Measurements from ENCODE around the gene FAM120C.
A peak's percentile ranks its signal among the peaks of the same experiment; 100 is the strongest.

Gene FAM120C, protein sequence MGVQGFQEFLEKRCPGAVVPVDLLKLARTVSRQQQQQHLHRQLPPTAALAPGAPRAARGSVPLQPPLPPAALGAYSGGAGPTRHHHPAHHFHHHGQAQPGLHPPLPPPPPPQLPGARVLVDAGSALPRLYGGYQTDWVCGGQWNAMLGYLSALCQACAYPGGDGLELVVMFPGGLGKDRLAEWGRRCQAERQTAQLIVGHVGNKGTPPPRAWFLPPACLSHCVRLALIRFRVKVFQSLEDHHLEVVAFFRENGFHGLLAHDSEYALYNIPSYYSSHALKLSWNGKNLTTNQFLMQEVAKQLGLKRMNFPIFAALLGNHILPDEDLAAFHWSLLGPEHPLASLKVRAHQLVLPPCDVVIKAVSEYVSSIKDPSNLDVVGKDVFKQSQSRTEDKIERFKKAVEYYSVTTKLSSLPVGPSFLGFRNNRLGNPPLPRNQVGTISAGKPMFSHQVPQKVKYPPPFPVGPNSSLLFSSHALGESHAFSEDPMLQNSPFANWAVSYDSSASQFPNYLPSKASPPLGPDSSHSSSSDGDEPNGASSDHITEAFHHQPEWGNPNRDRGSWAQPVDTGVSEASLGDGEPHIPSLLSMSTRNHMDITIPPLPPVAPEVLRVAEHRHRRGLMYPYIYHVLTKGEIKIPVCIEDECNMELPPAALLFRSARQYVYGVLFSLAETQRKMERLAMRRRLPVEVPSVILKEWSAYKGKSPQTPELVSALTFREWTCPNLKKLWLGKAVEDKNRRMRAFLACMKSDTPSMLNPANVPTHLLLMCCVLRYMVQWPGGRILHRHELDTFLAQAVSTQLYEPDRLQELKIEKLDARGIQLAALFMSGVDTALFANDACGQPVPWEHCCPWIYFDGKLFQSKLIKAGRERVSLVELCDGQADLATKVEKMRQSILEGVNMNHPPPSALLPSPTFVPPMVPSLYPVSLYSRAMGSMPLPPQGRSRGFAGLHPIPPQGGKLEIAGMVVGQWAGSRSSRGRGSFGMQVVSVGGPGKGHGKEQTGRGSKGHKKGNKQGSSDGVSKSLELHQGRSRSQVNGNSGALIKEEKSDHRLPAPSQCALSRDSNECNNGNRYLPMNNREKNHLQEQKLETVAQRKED

DNA sequence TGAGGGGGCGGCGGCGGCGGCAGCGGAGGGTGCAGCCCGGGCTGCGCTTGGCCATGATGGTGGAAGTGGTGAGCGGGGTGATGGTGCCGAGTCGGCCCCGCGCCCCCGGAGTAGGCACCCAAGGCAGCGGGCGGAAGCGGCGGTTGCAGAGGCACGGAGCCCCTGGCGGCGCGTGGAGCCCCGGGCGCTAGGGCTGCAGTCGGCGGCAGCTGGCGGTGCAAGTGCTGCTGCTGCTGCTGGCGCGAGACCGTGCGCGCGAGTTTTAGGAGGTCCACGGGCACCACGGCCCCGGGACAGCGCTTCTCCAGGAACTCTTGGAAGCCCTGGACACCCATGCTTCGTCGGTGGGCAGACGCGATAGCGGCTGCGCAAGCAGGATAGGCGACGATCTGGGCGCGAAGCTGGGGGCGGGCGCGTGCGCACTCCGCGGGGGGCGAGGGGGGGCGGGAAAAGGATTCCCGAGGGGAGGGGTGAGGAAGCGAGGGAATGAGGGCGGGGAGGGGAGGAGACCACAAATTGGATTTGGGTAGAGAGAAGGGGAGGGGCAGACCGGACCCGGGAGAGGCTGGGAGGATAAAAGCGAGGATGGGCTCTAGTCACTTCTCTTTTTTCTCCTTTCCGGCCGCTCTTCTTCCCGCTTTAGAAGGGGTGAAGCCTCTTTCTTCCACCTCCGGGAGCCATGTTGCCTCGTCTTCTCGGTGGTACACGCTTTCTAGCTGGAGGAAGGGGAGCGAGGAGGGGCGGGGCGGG lies at the start of gene FAM120C:
Gene FAM120C (minus strand): TSS at position 391 of the 750 bp plus-strand sequence. CDS start 56 bp downstream, at position 335.
- 0 out of 22 replicates have a peak, but pooled peaks cover 0 to 10% (median 0%) of the 10 kb centered on the region in 11 experiments for H3K36me3 ChIP-seq
- H4K20me1 ChIP-seq = peaks cover 0 to 41% (median 30%) of the 10 kb centered on the region in 11 experiments; a peak in 16 of 22 replicates
- peak within 1 kb of the TSS; percentile 65 to 84 (median 76) for H3K4me3 ChIP-seq
- peaks cover 23 to 45% (median 37%) of the 10 kb centered on the region in 10 experiments for H3K4me1 ChIP-seq
- no peak for TF ChIP-seq Cebpa-rat (IDR thresholded peaks at IDR 0.05)
- peaks cover 53 to 92% (median 82%) of the 10 kb centered on the region in 11 experiments for H3K27me3 ChIP-seq
- peak within 1 kb of the TSS; percentile 45 to 96 (median 94); a peak in 21 of 22 replicates for H3K27ac ChIP-seq
- peaks cover 0 to 6% (median 0%) of the 10 kb centered on the region in 11 experiments; a peak in 4 of 22 replicates for H3K9me3 ChIP-seq (replicated peaks in 1 of 11)
- peak within 1 kb of the TSS; percentile 74 to 96 (median 92) for H3K9ac ChIP-seq
- H3K4me2 ChIP-seq = peak within 1 kb of the TSS; percentile 75 to 93 (median 84)

DNA sequence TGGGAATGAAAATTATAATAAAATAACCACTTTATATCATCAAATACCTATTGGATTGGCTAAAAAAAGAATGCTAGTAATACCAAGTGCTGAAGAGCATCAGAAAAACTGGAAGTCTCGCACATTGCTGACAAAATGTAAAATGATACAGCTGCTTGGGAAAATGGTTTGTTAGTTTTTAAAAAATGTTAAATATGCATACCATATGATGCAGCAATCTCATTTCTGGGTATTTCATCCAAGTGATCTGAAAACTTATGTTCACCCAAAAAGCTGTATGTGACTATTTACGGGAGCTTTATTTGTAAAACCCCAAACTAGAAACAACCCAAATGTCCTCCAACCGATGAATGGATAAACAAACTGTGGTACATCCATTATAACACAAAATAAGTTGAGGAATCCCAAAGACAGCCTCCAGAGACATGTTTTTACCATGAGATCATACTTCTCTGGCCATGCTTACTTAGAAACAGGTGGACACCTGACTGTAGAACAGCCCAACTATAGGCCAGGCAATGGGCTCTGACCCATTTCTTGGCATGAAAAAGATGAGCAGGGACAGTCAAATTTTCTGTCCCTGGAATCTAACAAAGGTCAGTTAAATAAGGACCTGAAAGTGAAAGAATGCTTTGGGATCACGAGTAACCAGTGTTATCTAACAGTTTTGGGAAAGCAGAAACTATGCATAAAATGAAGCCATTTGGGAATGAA lies 47.5 kb upstream of the FAM120C start:
- Histone ChIP-seq H3K4me3 (no peak overlapping the region), H3K36me3 (no peaks in the 10 kb centered on the region), H3K4me1 (no peaks in the 10 kb centered on the region), H3K4me2 (no peak overlapping the region), H3K27ac (no peak overlapping the region), H3K9me3 (replicated peaks in 1 of 11) (no peaks in the 10 kb centered on the region), H3K27me3 (peaks cover 0 to 18% (median 10%) of the 10 kb centered on the region in 11 experiments; a peak in 16 of 22 replicates), H3K9ac (no peak overlapping the region), H4K20me1 (no peaks in the 10 kb centered on the region)
- no peak for TF ChIP-seq Cebpa-rat (IDR thresholded peaks at IDR 0.05)

DNA sequence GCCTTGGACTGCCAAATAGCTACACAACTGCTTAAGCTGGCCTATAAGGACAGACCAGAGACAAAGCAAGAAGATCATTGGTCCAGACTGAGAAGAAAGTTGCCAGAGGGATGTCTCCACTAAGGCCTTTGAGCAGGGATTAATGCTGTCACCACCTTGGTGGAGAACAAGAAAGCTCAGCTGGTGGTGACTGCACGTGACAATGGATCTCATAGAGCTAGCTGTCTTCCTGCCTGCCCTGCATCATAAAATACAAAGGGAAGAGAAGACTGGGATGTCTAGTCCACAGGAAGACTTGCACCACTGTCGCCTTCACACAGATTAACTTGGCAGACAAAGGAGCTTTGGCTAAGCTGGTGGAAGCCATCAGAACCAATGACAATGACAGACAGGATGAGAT lies 40.5 kb upstream of the FAM120C start:
- no peak for TF ChIP-seq Cebpa-rat (IDR thresholded peaks at IDR 0.05)
- H3K9me3 ChIP-seq (replicated peaks in 1 of 11) = no peaks in the 10 kb centered on the region
- no peak overlapping the region for H3K4me3 ChIP-seq
- H3K36me3 ChIP-seq = no peaks in the 10 kb centered on the region
- no peak overlapping the region for H3K9ac ChIP-seq
- H4K20me1 ChIP-seq = no peaks in the 10 kb centered on the region
- no peaks in the 10 kb centered on the region for H3K4me1 ChIP-seq
- H3K27ac ChIP-seq = no peak overlapping the region
- H3K4me2 ChIP-seq = no peak overlapping the region
- H3K27me3 ChIP-seq = peaks cover 7 to 42% (median 26%) of the 10 kb centered on the region in 11 experiments; a peak in 18 of 22 replicates

GRCh38 chrX:54213603-54214002 lies 30.5 kb upstream of the FAM120C start:
- no peaks in the 10 kb centered on the region for H4K20me1 ChIP-seq

DNA sequence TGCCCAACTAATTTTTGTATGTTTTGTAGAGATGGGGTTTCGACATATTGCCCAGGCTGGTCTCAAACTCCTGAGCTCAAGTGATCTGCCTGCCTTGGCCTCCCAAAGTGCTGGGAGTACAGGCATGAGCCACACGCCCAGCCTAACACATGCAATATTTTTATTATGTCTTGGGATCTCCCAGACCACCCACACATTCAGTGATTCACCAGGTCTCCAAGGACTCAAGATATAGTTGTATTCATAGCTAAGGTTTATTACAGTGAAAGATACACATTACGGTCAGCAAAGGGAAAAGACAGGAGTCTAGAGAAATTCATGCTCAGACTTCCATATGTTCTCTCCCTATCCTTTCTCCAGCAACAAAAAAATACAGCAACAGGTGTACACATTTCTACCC lies 25.5 kb upstream of the FAM120C start:
- Histone ChIP-seq H3K36me3 (no peaks in the 10 kb centered on the region), H3K4me3 (no peak overlapping the region), H4K20me1 (no peaks in the 10 kb centered on the region), H3K9ac (no peak overlapping the region), H3K4me2 (no peak overlapping the region), H3K27me3 (peaks cover 20 to 77% (median 55%) of the 10 kb centered on the region in 11 experiments), H3K9me3 (replicated peaks in 1 of 11) (peaks cover 0 to 5% (median 0%) of the 10 kb centered on the region in 11 experiments; a peak in 1 of 22 replicates), H3K27ac (no peak overlapping the region), H3K4me1 (no peaks in the 10 kb centered on the region)
- no peak for TF ChIP-seq Cebpa-rat (IDR thresholded peaks at IDR 0.05)

More at GRCh38 chrX:54213603-54214002, 30.5 kb upstream of the FAM120C start:
- Histone ChIP-seq H3K4me3 (no peak overlapping the region), H3K27ac (no peak overlapping the region), H3K36me3 (no peaks in the 10 kb centered on the region), H3K4me2 (no peak overlapping the region), H3K9ac (no peak overlapping the region), H3K27me3 (peaks cover 4 to 43% (median 18%) of the 10 kb centered on the region in 11 experiments; a peak in 15 of 22 replicates), H3K9me3 (replicated peaks in 1 of 11) (peaks cover 15 to 26% (median 21%) of the 10 kb centered on the region in 11 experiments), H3K4me1 (no peaks in the 10 kb centered on the region)
- no peak for TF ChIP-seq Cebpa-rat (IDR thresholded peaks at IDR 0.05)

- Histone ChIP-seq H3K4me2 (no peak overlapping the region), H3K9me3 (replicated peaks in 1 of 11) (no peaks in the 10 kb centered on the region)
Observed at GRCh38 chrX:54198262-54198661, 15.2 kb upstream of the FAM120C start.

GRCh38 chrX:54194982-54195588 lies 12.0 kb upstream of the FAM120C start:
- no peak overlapping the region for H3K9ac ChIP-seq
- no peaks in the 10 kb centered on the region for H3K36me3 ChIP-seq
- no peak overlapping the region for H3K4me3 ChIP-seq
- H3K4me1 ChIP-seq = no peaks in the 10 kb centered on the region
- no peak overlapping the region for H3K4me2 ChIP-seq
- H3K27me3 ChIP-seq = peaks cover 61 to 99% (median 94%) of the 10 kb centered on the region in 11 experiments
- no peak overlapping the region for H3K27ac ChIP-seq
- no peaks in the 10 kb centered on the region for H3K9me3 ChIP-seq (replicated peaks in 1 of 11)
- TF ChIP-seq Cebpa-rat (IDR thresholded peaks at IDR 0.05) = no peak
- no peaks in the 10 kb centered on the region; a peak in 1 of 22 replicates for H4K20me1 ChIP-seq

More at GRCh38 chrX:54198262-54198661, 15.2 kb upstream of the FAM120C start:
- Histone ChIP-seq H3K27me3 (peaks cover 49 to 92% (median 78%) of the 10 kb centered on the region in 11 experiments), H3K9ac (no peak overlapping the region), H3K4me1 (no peaks in the 10 kb centered on the region), H3K36me3 (no peaks in the 10 kb centered on the region), H4K20me1 (no peaks in the 10 kb centered on the region; a peak in 1 of 22 replicates), H3K27ac (no peak overlapping the region), H3K4me3 (no peak overlapping the region)
- TF ChIP-seq Cebpa-rat (IDR thresholded peaks at IDR 0.05) = no peak
